ENCODE results near the gene CNST.
"Not testable (repeated sequence)": the region's sequence is repeated elsewhere in the genome, so short reads cannot be mapped to it uniquely, and the experiment has no call there.

The CNST gene

DNA sequence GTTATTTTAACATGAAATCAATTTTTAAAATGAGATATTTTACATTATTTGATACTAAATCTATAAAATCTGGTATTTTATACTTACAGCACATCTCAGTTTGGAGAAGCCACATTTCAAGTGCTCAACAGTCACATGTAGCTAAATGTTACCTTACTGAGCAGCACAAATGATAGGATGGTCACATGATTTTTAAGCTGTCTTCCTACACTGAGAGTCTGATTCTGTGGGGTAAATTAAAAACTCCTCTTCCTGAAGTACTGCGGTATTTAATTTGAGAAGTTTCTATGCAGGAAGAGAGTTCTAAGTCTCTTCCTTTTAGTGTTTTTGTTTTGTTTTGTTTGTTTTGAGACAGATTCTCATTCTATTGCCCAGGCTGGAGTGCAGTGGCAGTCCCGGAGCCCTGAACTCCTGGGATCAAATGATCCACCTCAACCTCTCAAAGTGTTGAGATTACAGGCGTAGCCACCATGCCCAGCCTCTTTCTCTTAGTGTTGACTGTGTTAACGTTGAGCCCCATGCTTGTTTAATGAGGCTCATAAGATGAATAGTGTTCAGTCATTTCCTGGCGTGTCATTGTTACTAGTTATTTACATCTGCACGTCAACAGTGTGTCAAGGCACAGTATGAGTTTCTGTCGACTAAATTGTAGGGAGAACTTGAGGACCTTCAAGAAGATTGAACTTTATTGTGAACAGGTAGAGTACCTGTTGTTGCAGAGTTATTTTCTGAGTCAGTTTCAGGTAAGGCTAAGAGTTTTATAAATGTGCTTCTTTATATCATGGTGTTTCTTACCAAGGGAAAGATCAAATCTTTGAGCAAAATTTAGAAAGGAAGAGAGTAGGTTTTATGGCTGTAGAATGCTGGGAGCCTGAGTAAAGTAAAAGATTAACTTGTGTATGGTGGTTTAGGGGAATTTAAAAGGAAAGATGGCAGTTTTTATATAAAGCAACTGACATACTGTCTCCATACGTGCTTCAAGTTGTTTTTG is 3.3 kb downstream of the CNST start:
- no peaks in the 10 kb centered on the region for H3K36me3 ChIP-seq (ENCODE audit: control insufficient read depth in 1 of 2, insufficient read depth in 2 of 2, low read length in 2 of 2)
- H3K9ac ChIP-seq (ENCODE audit: low read depth in 1 of 2, low read length in 2 of 2) = peak overlapping the region in 1 of 2 donors; percentile 36
- H3K27ac ChIP-seq (ENCODE audit: low read depth, low read length) = peak overlapping the region; percentile 55
- peak overlapping the region in 1 of 2 donors; percentile 19 for H3K4me3 ChIP-seq (ENCODE audit: low read depth in 1 of 2, low read length in 2 of 2)
- H3K4me1 ChIP-seq (ENCODE audit: control insufficient read depth in 1 of 2, insufficient read depth in 2 of 2, low read length in 2 of 2) = peaks cover 28 to 31% of the 10 kb centered on the region in 2 donors
- no peaks in the 10 kb centered on the region for H3K9me3 ChIP-seq (ENCODE audit: control insufficient read depth in 1 of 2, low read length in 2 of 2)
- H3K27me3 ChIP-seq (ENCODE audit: control insufficient read depth in 1 of 2, insufficient read depth in 2 of 2, low read length in 2 of 2) = no peaks in the 10 kb centered on the region

DNA sequence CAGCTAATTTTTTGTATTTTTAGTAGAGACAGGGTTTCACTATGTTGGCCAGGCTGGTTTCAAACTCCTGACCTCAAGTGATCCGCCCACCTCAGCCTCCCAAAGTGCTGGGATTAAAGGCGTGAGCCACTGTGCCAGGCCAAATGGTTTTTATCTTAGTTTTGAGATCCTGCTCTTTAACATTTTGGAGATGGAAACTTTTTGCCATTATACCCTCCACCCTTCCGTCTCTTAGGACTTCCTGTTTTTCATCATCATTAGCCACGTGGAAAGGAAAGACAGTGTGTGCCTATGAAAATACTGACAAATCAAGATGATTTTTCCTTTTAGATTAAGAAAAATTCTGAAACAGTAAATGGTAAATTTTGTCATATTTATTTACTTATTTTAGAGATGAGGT is 5.1 kb downstream of the CNST start:
- not testable (repeated sequence) for H3K36me3 ChIP-seq (ENCODE audit: control insufficient read depth in 1 of 2, insufficient read depth in 2 of 2, low read length in 2 of 2); H3K9me3 ChIP-seq (ENCODE audit: control insufficient read depth in 1 of 2, low read length in 2 of 2); H3K4me3 ChIP-seq (ENCODE audit: low read depth in 1 of 2, low read length in 2 of 2); H3K27ac ChIP-seq (ENCODE audit: low read depth, low read length); H3K27me3 ChIP-seq (ENCODE audit: control insufficient read depth in 1 of 2, insufficient read depth in 2 of 2, low read length in 2 of 2)
- Histone ChIP-seq H3K4me1 (ENCODE audit: control insufficient read depth in 1 of 2, insufficient read depth in 2 of 2, low read length in 2 of 2) (peaks cover 22 to 25% of the 10 kb centered on the region in 2 donors), H3K9ac (ENCODE audit: low read depth in 1 of 2, low read length in 2 of 2) (peak overlapping the region in 1 of 2 donors; percentile 4)

DNA sequence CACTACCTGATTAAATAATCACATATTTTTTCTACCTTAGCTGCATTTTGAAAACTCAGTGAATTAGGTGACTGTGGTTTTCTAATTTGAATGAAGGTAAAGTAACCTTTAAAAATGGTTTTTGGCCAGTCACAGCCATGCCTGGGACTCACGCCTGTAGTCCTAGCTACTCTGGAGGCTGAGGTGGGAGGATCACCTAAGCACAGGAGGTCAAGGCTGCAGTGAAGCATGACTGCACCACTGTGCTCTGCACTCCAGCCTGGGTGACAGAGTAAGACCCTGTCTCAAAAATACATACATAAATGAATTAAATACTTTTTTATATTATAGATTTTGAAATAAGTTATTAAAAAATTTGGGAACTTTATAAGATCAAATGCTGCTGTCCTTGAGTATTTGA is 5.7 kb downstream of the CNST start:
- Histone ChIP-seq H3K27me3 (ENCODE audit: control insufficient read depth in 1 of 2, insufficient read depth in 2 of 2, low read length in 2 of 2) (no peaks in the 10 kb centered on the region), H3K9ac (ENCODE audit: low read depth in 1 of 2, low read length in 2 of 2) (no peak overlapping the region), H3K27ac (ENCODE audit: low read depth, low read length) (no peak overlapping the region), H3K4me1 (ENCODE audit: control insufficient read depth in 1 of 2, insufficient read depth in 2 of 2, low read length in 2 of 2) (peaks cover 22 to 25% of the 10 kb centered on the region in 2 donors), H3K9me3 (ENCODE audit: control insufficient read depth in 1 of 2, low read length in 2 of 2) (no peaks in the 10 kb centered on the region), H3K4me3 (ENCODE audit: low read depth in 1 of 2, low read length in 2 of 2) (no peak overlapping the region), H3K36me3 (ENCODE audit: control insufficient read depth in 1 of 2, insufficient read depth in 2 of 2, low read length in 2 of 2) (no peaks in the 10 kb centered on the region)

DNA sequence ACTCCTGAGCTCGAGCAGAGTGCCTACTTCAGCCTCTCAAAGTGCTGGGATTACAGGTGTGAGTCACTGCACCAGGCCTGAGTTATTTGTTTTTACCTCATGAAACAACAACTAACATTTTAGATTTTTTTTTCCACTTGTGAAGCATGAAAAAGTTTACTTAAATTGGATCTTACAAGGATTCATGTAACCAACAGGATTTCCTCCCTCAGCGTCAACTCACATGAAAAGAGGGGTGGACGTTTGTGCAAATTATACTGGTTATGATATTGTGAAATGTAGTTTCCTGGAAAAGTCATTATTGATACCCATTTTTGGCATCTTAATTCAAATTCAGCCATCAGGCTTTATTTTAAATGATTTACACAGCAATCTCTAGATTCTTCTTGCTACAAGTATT is 6.5 kb downstream of the CNST start:
- Histone ChIP-seq H3K36me3 (ENCODE audit: control insufficient read depth in 1 of 2, insufficient read depth in 2 of 2, low read length in 2 of 2) (no peaks in the 10 kb centered on the region), H3K9me3 (ENCODE audit: control insufficient read depth in 1 of 2, low read length in 2 of 2) (no peaks in the 10 kb centered on the region), H3K27me3 (ENCODE audit: control insufficient read depth in 1 of 2, insufficient read depth in 2 of 2, low read length in 2 of 2) (no peaks in the 10 kb centered on the region), H3K4me3 (ENCODE audit: low read depth in 1 of 2, low read length in 2 of 2) (no peak overlapping the region), H3K9ac (ENCODE audit: low read depth in 1 of 2, low read length in 2 of 2) (no peak overlapping the region), H3K4me1 (ENCODE audit: control insufficient read depth in 1 of 2, insufficient read depth in 2 of 2, low read length in 2 of 2) (peaks cover 16 to 20% of the 10 kb centered on the region in 2 donors), H3K27ac (ENCODE audit: low read depth, low read length) (no peak overlapping the region)

DNA sequence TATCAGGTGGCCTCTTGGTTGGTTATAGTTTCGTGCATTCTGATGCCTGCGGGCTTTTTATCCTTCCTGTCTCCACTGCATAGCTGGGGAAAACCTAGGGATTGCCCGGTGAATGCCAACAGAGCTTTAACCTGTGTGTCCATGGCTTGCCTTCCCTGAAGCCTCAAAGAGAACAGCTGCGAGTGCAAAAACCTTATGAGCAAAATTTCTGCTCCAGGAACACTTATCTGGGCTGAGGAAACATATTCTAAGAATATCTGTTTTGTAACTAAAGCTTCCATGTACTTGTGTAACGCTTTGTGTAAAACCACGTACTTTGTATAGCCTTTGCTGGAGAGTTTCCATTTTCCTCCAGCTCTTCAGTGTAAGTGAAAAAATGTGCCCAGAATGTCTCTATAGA is 7.2 kb downstream of the CNST start:
- no peak overlapping the region for H3K27ac ChIP-seq (ENCODE audit: low read depth, low read length)
- no peaks in the 10 kb centered on the region for H3K36me3 ChIP-seq (ENCODE audit: control insufficient read depth in 1 of 2, insufficient read depth in 2 of 2, low read length in 2 of 2)
- H3K9ac ChIP-seq (ENCODE audit: low read depth in 1 of 2, low read length in 2 of 2) = no peak overlapping the region
- H3K27me3 ChIP-seq (ENCODE audit: control insufficient read depth in 1 of 2, insufficient read depth in 2 of 2, low read length in 2 of 2) = no peaks in the 10 kb centered on the region
- no peaks in the 10 kb centered on the region for H3K9me3 ChIP-seq (ENCODE audit: control insufficient read depth in 1 of 2, low read length in 2 of 2)
- peaks cover 15 to 16% of the 10 kb centered on the region in 2 donors for H3K4me1 ChIP-seq (ENCODE audit: control insufficient read depth in 1 of 2, insufficient read depth in 2 of 2, low read length in 2 of 2)
- no peak overlapping the region for H3K4me3 ChIP-seq (ENCODE audit: low read depth in 1 of 2, low read length in 2 of 2)

DNA sequence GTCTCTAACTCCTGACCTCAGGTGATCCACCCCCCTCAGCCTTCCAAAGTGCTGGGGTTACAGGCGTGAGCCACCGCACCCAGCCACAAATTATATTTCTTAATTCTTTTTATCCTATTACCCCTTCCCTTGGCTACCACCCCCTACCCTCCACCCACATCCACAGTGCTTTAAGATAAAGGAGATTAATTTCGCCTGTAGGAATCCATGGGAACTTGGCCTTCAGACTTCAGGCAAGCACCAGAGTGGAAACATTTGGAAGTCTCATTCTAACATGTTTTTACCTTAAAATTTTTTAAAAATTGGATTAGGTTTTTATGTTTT is 10.4 kb downstream of the CNST start:
- peaks cover 0 to 7% of the 10 kb centered on the region in 2 donors for H3K4me1 ChIP-seq (ENCODE audit: control insufficient read depth in 1 of 2, insufficient read depth in 2 of 2, low read length in 2 of 2)
- H3K36me3 ChIP-seq (ENCODE audit: control insufficient read depth in 1 of 2, insufficient read depth in 2 of 2, low read length in 2 of 2) = no peaks in the 10 kb centered on the region
- H3K9ac ChIP-seq (ENCODE audit: low read depth in 1 of 2, low read length in 2 of 2) = no peak overlapping the region
- no peaks in the 10 kb centered on the region for H3K27me3 ChIP-seq (ENCODE audit: control insufficient read depth in 1 of 2, insufficient read depth in 2 of 2, low read length in 2 of 2)
- H3K4me3 ChIP-seq (ENCODE audit: low read depth in 1 of 2, low read length in 2 of 2) = no peak overlapping the region
- H3K9me3 ChIP-seq (ENCODE audit: control insufficient read depth in 1 of 2, low read length in 2 of 2) = no peaks in the 10 kb centered on the region
- no peak overlapping the region for H3K27ac ChIP-seq (ENCODE audit: low read depth, low read length)

DNA sequence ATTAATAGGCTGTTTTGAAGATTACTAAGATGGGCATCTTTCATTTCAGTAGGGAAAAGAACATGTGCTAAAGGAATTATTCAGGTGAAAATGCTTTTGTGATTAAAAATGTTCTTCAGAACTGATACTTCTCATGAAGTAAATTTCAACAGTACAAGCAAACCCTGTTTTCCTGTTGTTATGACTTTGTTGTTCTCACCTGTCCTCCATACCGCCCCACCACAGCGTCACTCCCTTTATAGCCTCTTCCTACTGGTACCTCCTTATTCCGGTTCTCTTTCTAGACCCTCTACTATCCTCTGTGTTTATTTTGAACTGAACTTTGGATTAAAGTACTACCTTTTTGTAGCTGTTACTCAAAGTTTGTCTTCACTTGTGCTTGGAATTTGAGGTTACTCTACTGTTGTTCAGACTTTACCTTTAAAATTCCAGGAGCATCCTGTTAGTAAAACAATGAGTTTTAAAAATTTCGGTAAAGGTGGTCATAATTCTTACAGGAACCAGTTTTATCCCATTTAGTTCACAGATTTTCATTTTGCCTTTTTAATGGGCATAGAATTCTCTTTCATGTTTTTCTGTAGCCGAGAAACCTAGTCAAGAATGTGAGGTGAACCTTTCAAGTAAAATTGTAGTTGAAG is 10.9 kb downstream of the CNST start:
- H3K27ac ChIP-seq (ENCODE audit: low read depth, low read length) = no peak overlapping the region
- no peak overlapping the region for H3K9ac ChIP-seq (ENCODE audit: low read depth in 1 of 2, low read length in 2 of 2)
- H3K9me3 ChIP-seq (ENCODE audit: control insufficient read depth in 1 of 2, low read length in 2 of 2) = no peaks in the 10 kb centered on the region
- no peak overlapping the region for H3K4me3 ChIP-seq (ENCODE audit: low read depth in 1 of 2, low read length in 2 of 2)
- peaks cover 0 to 7% of the 10 kb centered on the region in 2 donors for H3K4me1 ChIP-seq (ENCODE audit: control insufficient read depth in 1 of 2, insufficient read depth in 2 of 2, low read length in 2 of 2)
- no peaks in the 10 kb centered on the region for H3K36me3 ChIP-seq (ENCODE audit: control insufficient read depth in 1 of 2, insufficient read depth in 2 of 2, low read length in 2 of 2)
- H3K27me3 ChIP-seq (ENCODE audit: control insufficient read depth in 1 of 2, insufficient read depth in 2 of 2, low read length in 2 of 2) = no peaks in the 10 kb centered on the region

DNA sequence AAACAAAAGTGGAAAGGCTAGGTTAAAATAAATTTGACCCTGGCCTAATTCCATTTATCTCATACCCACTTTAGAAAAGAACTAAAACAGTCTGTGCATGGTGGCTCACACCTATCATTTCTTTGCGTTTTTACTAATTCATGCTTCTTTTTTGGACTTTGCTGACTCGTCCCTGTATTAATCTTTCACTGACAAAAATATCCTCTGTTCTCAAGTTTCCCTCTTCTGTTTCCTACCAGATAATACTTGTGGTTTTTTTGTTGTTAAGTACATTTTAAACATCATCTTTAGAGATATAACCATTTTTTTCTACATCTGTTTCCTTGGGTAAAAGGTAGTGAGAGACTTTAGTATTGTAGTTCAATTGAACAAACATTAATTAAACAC is 11.5 kb downstream of the CNST start:
- Histone ChIP-seq H3K27ac (ENCODE audit: low read depth, low read length) (no peak overlapping the region), H3K27me3 (ENCODE audit: control insufficient read depth in 1 of 2, insufficient read depth in 2 of 2, low read length in 2 of 2) (no peaks in the 10 kb centered on the region), H3K4me3 (ENCODE audit: low read depth in 1 of 2, low read length in 2 of 2) (no peak overlapping the region), H3K36me3 (ENCODE audit: control insufficient read depth in 1 of 2, insufficient read depth in 2 of 2, low read length in 2 of 2) (no peaks in the 10 kb centered on the region), H3K9me3 (ENCODE audit: control insufficient read depth in 1 of 2, low read length in 2 of 2) (no peaks in the 10 kb centered on the region), H3K4me1 (ENCODE audit: control insufficient read depth in 1 of 2, insufficient read depth in 2 of 2, low read length in 2 of 2) (peaks cover 2 to 11% of the 10 kb centered on the region in 2 donors), H3K9ac (ENCODE audit: low read depth in 1 of 2, low read length in 2 of 2) (no peak overlapping the region)

DNA sequence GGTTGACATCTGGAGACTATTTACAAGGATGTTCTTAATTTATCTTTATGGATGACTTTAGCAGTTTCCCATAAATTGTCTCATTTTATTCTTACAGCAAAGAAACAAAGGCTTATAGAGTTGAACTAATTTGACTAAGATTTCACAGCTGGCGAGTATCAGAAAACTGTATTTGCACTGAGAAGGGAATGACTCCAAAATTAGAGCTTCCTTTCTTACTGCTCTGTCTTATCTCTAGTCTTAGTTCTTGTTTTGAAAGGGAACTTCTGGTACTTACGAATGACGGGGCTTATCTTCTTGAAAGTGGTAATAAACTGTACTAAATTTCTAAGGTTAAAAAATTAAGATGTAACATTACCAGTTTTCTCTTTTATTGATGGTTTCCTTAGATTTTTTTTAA is 13.6 kb downstream of the CNST start:
- Histone ChIP-seq H3K27ac (ENCODE audit: low read depth, low read length) (no peak overlapping the region), H3K36me3 (ENCODE audit: control insufficient read depth in 1 of 2, insufficient read depth in 2 of 2, low read length in 2 of 2) (no peaks in the 10 kb centered on the region), H3K4me1 (ENCODE audit: control insufficient read depth in 1 of 2, insufficient read depth in 2 of 2, low read length in 2 of 2) (peaks cover 21 to 23% of the 10 kb centered on the region in 2 donors), H3K4me3 (ENCODE audit: low read depth in 1 of 2, low read length in 2 of 2) (no peak overlapping the region), H3K27me3 (ENCODE audit: control insufficient read depth in 1 of 2, insufficient read depth in 2 of 2, low read length in 2 of 2) (no peaks in the 10 kb centered on the region), H3K9ac (ENCODE audit: low read depth in 1 of 2, low read length in 2 of 2) (no peak overlapping the region), H3K9me3 (ENCODE audit: control insufficient read depth in 1 of 2, low read length in 2 of 2) (no peaks in the 10 kb centered on the region)

DNA sequence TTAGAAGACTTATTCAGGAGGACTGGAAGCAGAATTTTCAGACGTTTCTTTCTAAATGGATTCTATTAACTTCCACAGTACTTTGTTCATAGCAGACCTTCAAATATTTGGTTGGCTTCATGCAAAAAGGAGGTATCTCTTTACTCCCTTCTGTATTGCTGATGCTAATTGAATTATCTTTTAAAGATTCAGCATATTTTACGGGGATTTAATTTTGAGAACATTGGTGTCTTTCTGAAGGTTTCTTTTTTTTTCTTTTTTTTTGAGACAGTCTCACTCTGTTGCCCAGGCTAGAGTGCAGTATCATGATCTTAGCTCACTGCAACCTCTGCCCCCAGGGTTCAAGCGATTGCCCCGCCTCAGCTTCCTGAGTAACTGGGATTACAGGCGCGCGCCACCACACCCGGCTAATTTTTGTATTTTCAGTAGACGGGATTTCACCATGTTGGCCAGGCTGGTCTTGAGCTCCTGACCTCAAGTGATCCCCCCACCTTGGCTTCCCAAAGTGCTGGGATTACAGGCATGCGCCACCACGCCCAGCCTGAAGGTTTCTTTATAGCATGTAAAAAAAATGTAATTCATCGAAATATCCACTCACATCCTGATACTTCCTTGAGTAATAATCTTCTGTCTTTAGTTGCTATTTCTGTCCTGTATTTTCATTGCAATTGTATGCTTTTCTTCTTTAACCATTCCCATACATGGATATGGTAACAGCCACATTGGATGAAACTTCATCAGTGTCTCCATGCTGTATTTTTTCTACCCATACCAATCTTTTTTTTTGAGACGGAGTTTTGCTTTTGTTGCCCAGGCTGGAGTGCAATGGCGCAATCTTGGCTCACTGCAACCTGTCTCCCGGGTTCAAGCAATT is 14.5 kb downstream of the CNST start:
- Histone ChIP-seq H3K27me3 (ENCODE audit: control insufficient read depth in 1 of 2, insufficient read depth in 2 of 2, low read length in 2 of 2) (no peaks in the 10 kb centered on the region), H3K9me3 (ENCODE audit: control insufficient read depth in 1 of 2, low read length in 2 of 2) (no peaks in the 10 kb centered on the region), H3K4me1 (ENCODE audit: control insufficient read depth in 1 of 2, insufficient read depth in 2 of 2, low read length in 2 of 2) (peaks cover 21 to 26% of the 10 kb centered on the region in 2 donors), H3K36me3 (ENCODE audit: control insufficient read depth in 1 of 2, insufficient read depth in 2 of 2, low read length in 2 of 2) (no peaks in the 10 kb centered on the region), H3K4me3 (ENCODE audit: low read depth in 1 of 2, low read length in 2 of 2) (no peak overlapping the region), H3K27ac (ENCODE audit: low read depth, low read length) (no peak overlapping the region), H3K9ac (ENCODE audit: low read depth in 1 of 2, low read length in 2 of 2) (no peak overlapping the region)

Data from duodenal mucosa (tissue), 2 donors.